ENCODE measurements around the gene OR6C75.
"Not testable (repeated sequence)": the region's sequence is repeated elsewhere in the genome, so short reads cannot be mapped to it uniquely, and the experiment has no call there.

OR6C75 gene

GRCh38 chr12:55362675-55363074 is at the start of gene OR6C75:
TSS of gene OR6C75 (plus strand) at chr12:55362975. CDS start at chr12:55365111, 2,136 bp downstream.
- DNase-seq (ENCODE audit: low read depth in 2 of 2) = no peak

DNA sequence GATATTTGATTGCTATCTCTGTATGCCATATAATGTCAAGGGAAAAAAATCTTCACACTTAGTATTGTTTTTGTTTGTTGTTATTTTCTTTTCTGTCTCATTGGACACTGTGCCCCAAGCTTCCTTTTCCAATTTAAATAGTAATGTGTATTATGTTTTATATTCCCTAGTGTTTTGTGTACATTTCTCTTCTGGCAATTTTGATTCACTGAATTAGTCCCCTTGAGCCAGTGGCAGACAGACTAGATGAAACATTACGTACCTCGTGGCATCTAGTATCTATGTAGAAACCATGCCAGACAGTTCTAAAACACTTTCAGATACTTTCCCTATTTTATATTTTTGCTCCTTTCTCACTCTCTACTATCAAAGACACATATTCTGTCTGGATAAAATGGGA is 48.7 kb upstream of the OR6C75 start, which contains the start of gene OR6C1:
Gene OR6C1 (plus strand): TSS at position 301 of the 400 bp plus-strand sequence. CDS start 6,257 bp downstream, outside the sequence.
- DNase-seq (ENCODE audit: low read depth in 2 of 2) = no peak

DNA sequence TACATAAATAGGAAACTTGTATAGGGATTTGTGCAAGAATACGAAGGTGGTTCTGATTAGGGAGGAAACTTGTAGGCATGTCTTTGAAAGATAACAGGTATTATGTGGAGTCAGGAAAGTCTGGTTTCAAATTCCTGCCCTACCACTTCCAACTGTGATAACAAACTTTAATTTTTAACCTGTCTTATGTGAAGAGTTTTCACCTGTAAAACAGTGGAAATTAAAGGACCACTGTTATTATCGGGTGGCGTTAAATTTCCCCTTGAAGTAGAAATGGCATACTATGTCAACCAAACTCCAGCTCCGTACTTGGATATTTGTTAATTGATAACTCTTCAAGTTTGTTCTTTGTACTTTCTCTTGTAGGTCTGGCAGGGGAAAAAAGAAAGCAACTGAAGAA is 42.6 kb upstream of the OR6C75 start:
- DNase-seq (ENCODE audit: low read depth in 2 of 2) = no peak

DNA sequence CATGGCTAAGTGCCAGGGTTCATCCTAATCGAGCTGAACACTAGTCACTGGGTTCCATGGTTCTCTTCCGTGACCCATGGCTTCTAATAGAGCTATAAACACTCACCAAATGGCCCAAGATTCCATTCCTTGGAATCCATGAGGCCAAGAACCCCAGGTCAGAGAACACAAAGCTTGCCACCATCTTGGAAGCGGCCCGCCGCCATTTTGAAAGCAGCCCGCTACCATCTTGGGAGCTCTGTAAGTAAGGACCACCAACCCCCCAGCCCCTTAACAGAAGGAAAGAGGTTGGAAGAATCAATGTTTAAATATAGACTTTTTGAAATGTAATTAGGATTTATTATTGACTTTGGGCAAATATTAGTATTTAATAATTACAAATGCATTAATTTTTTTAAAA is 37.0 kb upstream of the OR6C75 start:
- DNase-seq (ENCODE audit: low read depth in 2 of 2) = not testable (repeated sequence)

DNA sequence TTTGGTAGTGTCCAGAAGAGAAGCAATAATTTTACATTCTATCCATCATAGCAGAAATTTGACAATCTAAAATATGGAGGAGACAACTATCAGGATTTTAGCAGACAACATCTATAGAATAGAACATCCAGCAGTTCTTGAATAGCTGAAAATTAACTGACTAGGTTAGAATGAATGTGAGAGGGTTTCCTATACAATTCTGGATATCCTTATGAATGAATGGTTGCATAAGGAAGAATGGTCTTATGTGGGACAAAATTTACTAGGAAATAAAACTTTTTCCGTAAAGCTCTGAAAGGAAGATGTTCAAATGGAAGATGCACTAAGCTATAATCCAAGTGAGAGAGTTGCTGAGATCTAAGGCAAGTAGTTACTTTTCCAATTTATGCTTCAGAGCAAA is 32.3 kb upstream of the OR6C75 start, which contains the start of gene OR6C3:
Gene OR6C3 (plus strand): TSS at position 301 of the 400 bp plus-strand sequence. CDS start 955 bp downstream, outside the sequence.
- DNase-seq (ENCODE audit: low read depth in 2 of 2) = no peak

- DNase-seq (ENCODE audit: low read depth in 2 of 2) = no peak
Measured at GRCh38 chr12:55336002-55336401, 26.8 kb upstream of the OR6C75 start.

- DNase-seq (ENCODE audit: low read depth in 2 of 2) = not testable (repeated sequence)
Measured at GRCh38 chr12:55355338-55355737, 7.4 kb upstream of the OR6C75 start.

DNA sequence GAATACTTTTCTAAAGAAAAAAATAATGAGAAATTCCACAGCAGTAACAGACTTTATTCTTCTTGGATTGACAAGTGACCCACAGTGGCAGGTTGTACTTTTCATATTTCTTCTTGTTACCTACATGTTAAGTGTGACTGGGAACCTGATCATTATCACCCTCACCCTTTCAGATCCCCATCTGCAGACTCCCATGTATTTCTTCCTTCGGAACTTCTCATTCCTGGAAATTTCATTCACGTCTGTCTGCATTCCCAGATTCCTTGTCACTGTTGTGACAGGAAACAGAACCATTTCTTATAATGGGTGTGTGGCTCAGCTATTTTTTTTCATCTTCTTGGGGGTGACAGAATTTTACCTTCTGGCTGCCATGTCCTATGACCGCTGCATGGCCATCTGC is 2.3 kb downstream of the OR6C75 start:
- DNase-seq (ENCODE audit: low read depth in 2 of 2) = no peak

GRCh38 chr12:55372521-55372920 is 9.7 kb downstream of the OR6C75 start:
- DNase-seq (ENCODE audit: low read depth in 2 of 2) = no peak

- no peak for DNase-seq (ENCODE audit: low read depth in 2 of 2)
Measured at GRCh38 chr12:55385891-55386290, 23.1 kb downstream of the OR6C75 start.

GRCh38 chr12:55392032-55392795 is 29.4 kb downstream of the OR6C75 start:
- DNase-seq (ENCODE audit: low read depth in 2 of 2) = no peak

- no peak for DNase-seq (ENCODE audit: low read depth in 2 of 2)
Measured at GRCh38 chr12:55396326-55396725, 33.6 kb downstream of the OR6C75 start.

- no peak for DNase-seq (ENCODE audit: low read depth in 2 of 2)
Measured at GRCh38 chr12:55400229-55400628, 37.5 kb downstream of the OR6C75 start, which contains the start of gene OR6C65. TSS of gene OR6C65 (plus strand) at chr12:55400529. CDS start at chr12:55400529, 0 bp downstream.

- DNase-seq (ENCODE audit: low read depth in 2 of 2) = no peak
Measured at GRCh38 chr12:55407866-55408265, 45.1 kb downstream of the OR6C75 start.

GRCh38 chr12:55409133-55409532 is 46.4 kb downstream of the OR6C75 start:
- DNase-seq (ENCODE audit: low read depth in 2 of 2) = not testable (repeated sequence)

GRCh38 chr12:55412138-55412537 is 49.4 kb downstream of the OR6C75 start:
- not testable (repeated sequence) for DNase-seq (ENCODE audit: low read depth in 2 of 2)

GRCh38 chr12:55413498-55414388 is 51.0 kb downstream of the OR6C75 start:
- DNase-seq (ENCODE audit: low read depth in 2 of 2) = not testable (repeated sequence)

- not testable (repeated sequence) for DNase-seq (ENCODE audit: low read depth in 2 of 2)
Measured at GRCh38 chr12:55414396-55414823, 51.6 kb downstream of the OR6C75 start.

DNA sequence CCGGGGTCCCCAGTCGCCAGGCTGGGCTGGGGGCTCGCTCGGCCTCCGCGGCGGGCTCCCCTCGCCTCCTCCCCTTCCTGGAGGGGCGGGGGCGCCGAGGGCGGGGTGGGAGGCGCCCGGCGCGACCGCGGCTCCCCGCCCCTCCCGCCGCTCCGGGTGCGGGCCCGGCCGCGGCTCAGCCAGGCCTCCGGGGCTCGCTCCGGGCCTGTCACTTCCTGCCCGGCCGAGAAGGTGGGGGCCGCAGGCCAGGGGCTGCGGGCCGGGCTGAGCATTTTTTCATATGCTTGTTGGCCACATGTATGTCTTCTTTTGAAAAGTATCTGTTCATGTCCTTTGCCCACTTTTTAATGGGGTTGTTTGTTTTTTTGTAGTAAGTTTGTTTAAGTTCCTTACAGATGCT is 52.1 kb downstream of the OR6C75 start:
- DNase-seq (ENCODE audit: low read depth in 2 of 2) = not testable (repeated sequence)

GRCh38 chr12:55416961-55417360 is 54.2 kb downstream of the OR6C75 start:
- no peak for DNase-seq (ENCODE audit: low read depth in 2 of 2)

Measured in stimulated activated CD8-positive, alpha-beta memory T cell treated with anti-CD3 and anti-CD28 coated beads, Interleukin-2, amount 100 ng/mL, for 1 hour (primary cell).